Activated CD8-positive, alpha-beta memory T cell treated with anti-CD3 and anti-CD28 coated beads, Interleukin-2, amount 10 ng/mL, durations not matched to agents 7 days and 5 days (primary cell): ENCODE data around the gene ARID1A. TPM values are rescaled to one million over a fixed set of nuclear protein-coding genes. Genes with fewer than 3 reads are reported as not detected.

Experiments
- ATAC-seq: fragments of 150-1000 bp; cut with Tn5 transposase; one replicate; pipeline ENCODE4 v1.10.0; 2021; ENCODE audit warnings: moderate library complexity
- CTCF ChIA-PET: fragments of 350-600 bp; sonication (Branson Sonifier 250); formaldehyde crosslinking; loops from one replicate; lab custom pipeline; 2021; ENCODE audit warnings: antibody characterized with exemption; lab: Charles Lee
- DNase-seq: peaks from one replicate; pipeline ENCODE4 v3.0.0-alpha.2; 2020
- H3K27ac Mint-ChIP-seq: one replicate; pipeline ENCODE4 v1.8.0; 2021; ENCODE audit warnings: mild to moderate bottlenecking, mixed read lengths
- H3K27me3 Mint-ChIP-seq: one replicate; pipeline ENCODE4 v1.8.0; 2021; ENCODE audit warnings: mixed read lengths
- H3K36me3 Mint-ChIP-seq: one replicate; pipeline ENCODE4 v1.8.0; 2021; ENCODE audit warnings: mild to moderate bottlenecking, mixed read lengths
- H3K4me1 Mint-ChIP-seq: one replicate; pipeline ENCODE4 v1.8.0; 2021; ENCODE audit warnings: mixed read lengths
- H3K4me3 Mint-ChIP-seq: one replicate; pipeline ENCODE4 v1.8.0; 2021; ENCODE audit warnings: mild to moderate bottlenecking, moderate library complexity, mixed read lengths
- H3K9me3 Mint-ChIP-seq: one replicate; pipeline ENCODE4 v1.8.0; 2022; ENCODE audit warnings: low read depth, mixed read lengths
- total RNA-seq, 2 experiments: library from RNA; stranded (reverse); gene quantifications; one replicate each; pipeline ENCODE4 v1.2.3, GENCODE V29; 2021

The ARID1A gene
- total RNA-seq, 2 experiments from 2014 or later = 92.4 to 112 TPM

DNA sequence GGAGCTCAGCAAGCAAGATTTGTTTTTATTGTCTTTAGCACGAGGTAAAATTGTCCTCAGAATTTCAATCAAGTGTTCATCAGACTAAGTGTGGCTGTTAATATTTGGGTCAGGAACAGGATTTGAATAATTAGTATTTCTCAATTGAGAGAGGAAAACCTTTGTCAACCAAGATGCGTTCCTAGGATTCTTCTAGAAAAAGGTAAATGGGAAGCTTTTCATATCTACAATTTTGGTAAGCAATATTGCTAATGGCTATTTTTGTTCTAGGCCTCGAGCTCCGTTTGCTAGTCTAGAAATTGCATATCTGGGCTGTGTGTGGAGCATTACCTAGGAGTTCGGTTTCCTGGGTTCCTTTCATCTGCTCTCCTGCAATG lies 87.8 kb downstream of the ARID1A start:
- Mint-ChIP-seq H3K9me3 (no peaks in the 10 kb centered on the region), H3K4me1 (peaks cover 32% of the 10 kb centered on the region), H3K36me3 (peaks cover 32% of the 10 kb centered on the region), H3K27ac (no peak overlapping the region), H3K27me3 (peaks cover 2% of the 10 kb centered on the region), H3K4me3 (no peak overlapping the region)
- no peak for ATAC-seq
- no peak for DNase-seq
- CTCF ChIA-PET = interaction anchor here (8.8 kb wide), 1 partner anchor 181 kb away, joined by 272 read pairs; no protein-coding TSS in a partner anchor

- peaks cover 38% of the 10 kb centered on the region for H3K4me1 Mint-ChIP-seq
- ATAC-seq = no peak
- DNase-seq = no peak
- no peaks in the 10 kb centered on the region for H3K9me3 Mint-ChIP-seq
- no peak overlapping the region for H3K27ac Mint-ChIP-seq
- peaks cover 2% of the 10 kb centered on the region for H3K27me3 Mint-ChIP-seq
- CTCF ChIA-PET = interaction anchor here (1.0 to 8.8 kb wide), 4 partner anchors 86 to 192 kb away, joined by 3 to 272 read pairs (median 4); no protein-coding TSS in a partner anchor
- H3K36me3 Mint-ChIP-seq = peaks cover 27% of the 10 kb centered on the region
- no peak overlapping the region for H3K4me3 Mint-ChIP-seq
These were observed 88.4 kb downstream of the ARID1A start for GRCh38 chr1:26784023-26784871.

DNA sequence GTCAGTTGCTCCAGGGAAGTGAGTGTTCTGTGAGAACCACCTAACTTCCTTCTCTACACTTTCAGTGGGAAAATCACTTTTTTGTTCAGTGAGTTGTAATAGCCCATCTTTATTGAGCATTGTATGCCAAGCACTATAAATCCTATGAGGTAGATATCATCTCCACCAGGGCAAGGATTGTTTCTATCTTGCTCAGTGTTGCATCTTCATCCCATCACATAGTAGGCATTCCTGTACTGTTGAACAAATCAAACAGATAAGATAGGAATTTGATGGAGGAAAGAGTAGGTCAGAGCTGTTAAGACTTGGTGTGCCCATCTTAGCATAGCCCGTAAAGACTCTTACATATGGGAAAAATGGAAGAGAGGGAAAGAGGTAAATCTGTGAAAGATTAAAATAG lies 89.1 kb downstream of the ARID1A start:
- DNase-seq (no peak), ATAC-seq (no peak)
- H3K4me3 Mint-ChIP-seq = no peak overlapping the region
- H3K36me3 Mint-ChIP-seq = peaks cover 21% of the 10 kb centered on the region
- no peaks in the 10 kb centered on the region for H3K9me3 Mint-ChIP-seq
- peaks cover 45% of the 10 kb centered on the region for H3K4me1 Mint-ChIP-seq
- peaks cover 2% of the 10 kb centered on the region for H3K27me3 Mint-ChIP-seq
- CTCF ChIA-PET = interaction anchor here (1.0 to 8.8 kb wide), 7 partner anchors 45 to 192 kb away, joined by 3 to 272 read pairs (median 6); no protein-coding TSS in a partner anchor
- no peak overlapping the region for H3K27ac Mint-ChIP-seq

- ATAC-seq (no peak), DNase-seq (no peak)
- Mint-ChIP-seq H3K4me3 (peak overlapping the region; percentile 81), H3K4me1 (peaks cover 54% of the 10 kb centered on the region), H3K36me3 (peaks cover 21% of the 10 kb centered on the region), H3K27ac (peak overlapping the region; percentile 100), H3K27me3 (peaks cover 2% of the 10 kb centered on the region), H3K9me3 (no peaks in the 10 kb centered on the region)
- CTCF ChIA-PET = interaction anchor here (0.7 to 8.8 kb wide), 13 partner anchors 14 to 251 kb away, joined by 3 to 272 read pairs (median 4); no protein-coding TSS in a partner anchor
These were observed 90.0 kb downstream of the ARID1A start for GRCh38 chr1:26785611-26786436.

DNA sequence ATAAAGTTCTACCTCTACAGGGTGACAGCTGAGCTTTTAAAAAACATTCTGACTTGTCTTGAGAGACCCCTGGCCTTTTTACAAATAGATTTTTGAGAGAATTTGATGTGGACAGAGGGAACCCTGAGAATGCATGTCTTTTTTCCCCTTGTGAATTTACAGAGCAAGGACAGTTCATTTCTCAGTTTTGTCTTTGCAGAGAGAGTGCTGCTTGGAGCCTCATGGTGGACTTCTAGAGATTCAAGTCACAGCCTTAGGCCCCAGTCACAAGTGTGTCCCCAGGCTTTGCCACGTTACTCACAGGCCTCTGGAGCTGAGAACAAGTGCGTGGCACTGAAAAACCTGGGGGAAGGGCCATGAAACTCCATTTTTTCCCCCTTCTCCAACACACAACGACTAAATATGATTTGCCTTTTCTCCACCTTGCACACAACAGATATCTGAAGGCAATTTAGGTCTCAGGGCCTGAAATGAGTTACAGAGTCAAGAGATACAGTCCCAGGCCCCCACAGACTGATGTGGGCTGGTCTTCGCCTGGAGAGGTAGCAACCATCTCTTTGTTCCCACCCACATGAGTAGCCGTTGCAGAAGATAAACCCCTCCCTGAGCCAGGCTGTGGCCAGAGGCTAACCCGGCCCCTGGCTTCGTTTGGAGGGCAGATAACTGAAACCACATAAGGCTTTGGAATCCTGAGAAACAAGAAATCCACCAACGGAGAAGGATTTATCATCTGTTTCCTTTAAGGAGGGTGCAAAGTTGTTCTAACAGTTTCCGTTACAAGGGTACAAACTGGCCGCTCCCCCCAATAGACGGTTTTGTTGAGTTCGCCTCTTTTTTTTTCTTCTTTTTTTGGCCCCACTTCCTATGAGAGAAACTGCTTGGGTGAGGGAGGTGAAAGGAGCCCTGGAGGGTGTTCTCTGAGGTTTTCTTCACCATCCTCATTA lies 90.9 kb downstream of the ARID1A start:
- H3K4me1 Mint-ChIP-seq = peaks cover 63% of the 10 kb centered on the region
- ATAC-seq (peak; percentile 6), DNase-seq (peak; percentile 70)
- H3K4me3 Mint-ChIP-seq = peak overlapping the region; percentile 81
- peak overlapping the region; percentile 100 for H3K27ac Mint-ChIP-seq
- peaks cover 14% of the 10 kb centered on the region for H3K36me3 Mint-ChIP-seq
- CTCF ChIA-PET = interaction anchor here (1.0 to 8.8 kb wide), 21 partner anchors 13 to 287 kb away, joined by 3 to 272 read pairs (median 5); no protein-coding TSS in a partner anchor
- no peaks in the 10 kb centered on the region for H3K9me3 Mint-ChIP-seq
- peaks cover 2% of the 10 kb centered on the region for H3K27me3 Mint-ChIP-seq

GRCh38 chr1:26787381-26787705 lies 91.5 kb downstream of the ARID1A start:
- H3K27me3 Mint-ChIP-seq = peaks cover 2% of the 10 kb centered on the region
- peak overlapping the region; percentile 100 for H3K27ac Mint-ChIP-seq
- CTCF ChIA-PET = interaction anchor here (1.0 to 8.8 kb wide), 21 partner anchors 12 to 288 kb away, joined by 3 to 272 read pairs (median 18); no protein-coding TSS in a partner anchor
- peaks cover 65% of the 10 kb centered on the region for H3K4me1 Mint-ChIP-seq
- H3K4me3 Mint-ChIP-seq = peak overlapping the region; percentile 81
- DNase-seq (peak; percentile 95), ATAC-seq (peak; percentile 71)
- no peaks in the 10 kb centered on the region for H3K9me3 Mint-ChIP-seq
- peaks cover 11% of the 10 kb centered on the region for H3K36me3 Mint-ChIP-seq

GRCh38 chr1:26787706-26788514 lies 92.1 kb downstream of the ARID1A start, which contains the start of gene PIGV:
Gene PIGV, plus strand, starts transcription at chr1:26787950. Its CDS starts 2,866 bp downstream, at chr1:26790816.
- no peaks in the 10 kb centered on the region for H3K9me3 Mint-ChIP-seq
- CTCF ChIA-PET = interaction anchor here (0.5 to 8.8 kb wide), 37 partner anchors 11 to 288 kb away, joined by 3 to 272 read pairs (median 8); partner anchors contain the start of genes GPN2 and SFN
- H3K36me3 Mint-ChIP-seq = peaks cover 9% of the 10 kb centered on the region
- peak; percentile 74 for ATAC-seq
- peaks cover 2% of the 10 kb centered on the region for H3K27me3 Mint-ChIP-seq
- peak within 1 kb of the TSS; percentile 81 for H3K4me3 Mint-ChIP-seq
- peaks cover 70% of the 10 kb centered on the region for H3K4me1 Mint-ChIP-seq
- peak; percentile 93 for DNase-seq
- peak within 1 kb of the TSS; percentile 100 for H3K27ac Mint-ChIP-seq

DNA sequence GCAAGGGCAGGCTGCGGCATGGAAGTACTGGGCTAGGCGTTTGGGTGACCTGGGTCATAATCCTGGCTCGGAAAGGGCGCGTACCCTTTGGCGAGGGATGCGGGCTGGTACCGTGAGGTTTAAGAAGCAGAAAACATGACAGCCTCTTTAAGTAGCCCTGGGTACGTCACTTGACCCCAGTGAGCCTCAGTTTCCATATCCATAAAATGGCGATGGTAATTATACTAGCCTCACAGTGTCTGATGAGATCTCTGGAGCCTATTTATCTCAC lies 92.6 kb downstream of the ARID1A start:
- peaks cover 7% of the 10 kb centered on the region for H3K36me3 Mint-ChIP-seq
- peaks cover 72% of the 10 kb centered on the region for H3K4me1 Mint-ChIP-seq
- DNase-seq (no peak), ATAC-seq (no peak)
- peaks cover 2% of the 10 kb centered on the region for H3K27me3 Mint-ChIP-seq
- H3K9me3 Mint-ChIP-seq = no peaks in the 10 kb centered on the region
- peak overlapping the region; percentile 100 for H3K27ac Mint-ChIP-seq
- CTCF ChIA-PET = interaction anchor here (0.5 to 8.8 kb wide), 45 partner anchors 10 to 289 kb away, joined by 3 to 272 read pairs (median 7); partner anchors contain the start of genes GPN2 and SFN
- peak overlapping the region; percentile 81 for H3K4me3 Mint-ChIP-seq

- no peaks in the 10 kb centered on the region for H3K9me3 Mint-ChIP-seq
- DNase-seq (peak; percentile 93), ATAC-seq (no peak)
- CTCF ChIA-PET = interaction anchor here (0.5 to 8.8 kb wide), 51 partner anchors 10 to 289 kb away, joined by 3 to 272 read pairs (median 6); partner anchors contain the start of genes GPN2, SFN and ZDHHC18
- peaks cover 72% of the 10 kb centered on the region for H3K4me1 Mint-ChIP-seq
- peaks cover 2% of the 10 kb centered on the region for H3K27me3 Mint-ChIP-seq
- peak overlapping the region; percentile 100 for H3K27ac Mint-ChIP-seq
- H3K36me3 Mint-ChIP-seq = peaks cover 8% of the 10 kb centered on the region
- H3K4me3 Mint-ChIP-seq = peak overlapping the region; percentile 81
These were observed 93.2 kb downstream of the ARID1A start for GRCh38 chr1:26788836-26789611.

DNA sequence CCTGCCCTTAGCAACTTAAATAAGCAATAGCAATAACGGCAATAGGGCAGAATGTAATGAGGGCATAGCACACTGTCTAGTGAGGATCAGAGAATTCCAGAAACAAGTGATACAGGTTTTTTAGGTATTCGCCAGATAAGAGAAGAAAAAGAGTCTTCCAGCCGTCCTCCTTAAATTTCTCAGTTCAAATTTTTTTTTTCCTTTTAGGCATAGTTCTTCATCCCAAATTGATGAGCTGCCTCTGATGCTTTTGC lies 93.7 kb downstream of the ARID1A start:
- H3K36me3 Mint-ChIP-seq = peaks cover 13% of the 10 kb centered on the region
- no peaks in the 10 kb centered on the region for H3K9me3 Mint-ChIP-seq
- H3K27ac Mint-ChIP-seq = peak overlapping the region; percentile 100
- peaks cover 71% of the 10 kb centered on the region for H3K4me1 Mint-ChIP-seq
- DNase-seq = no peak
- CTCF ChIA-PET = interaction anchor here (0.9 to 8.8 kb wide), 32 partner anchors 10 to 290 kb away, joined by 3 to 272 read pairs (median 9); partner anchors contain the start of genes GPN2 and ZDHHC18
- peak overlapping the region; percentile 81 for H3K4me3 Mint-ChIP-seq
- peaks cover 2% of the 10 kb centered on the region for H3K27me3 Mint-ChIP-seq
- ATAC-seq = no peak

DNA sequence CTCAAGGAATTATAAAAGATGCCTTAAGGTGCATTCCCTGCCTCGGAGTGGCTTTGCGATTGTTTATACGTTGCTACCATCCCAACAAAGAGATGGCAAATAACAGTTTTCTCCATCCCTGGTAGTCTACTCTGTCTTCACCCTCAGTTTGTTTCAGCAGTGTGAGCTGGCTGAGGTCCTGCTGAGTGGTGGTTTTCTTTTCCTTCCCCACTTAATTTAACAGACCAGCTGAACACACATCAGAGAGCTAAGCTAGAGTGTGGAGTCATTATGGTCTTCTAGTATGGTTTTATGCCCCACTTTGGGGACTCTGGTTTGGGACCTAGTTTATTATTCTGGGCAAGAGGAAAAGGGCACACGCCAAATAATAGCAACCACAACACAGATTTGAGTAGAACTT lies 94.1 kb downstream of the ARID1A start:
- H3K4me3 Mint-ChIP-seq = peak overlapping the region; percentile 81
- H3K27ac Mint-ChIP-seq = peak overlapping the region; percentile 100
- ATAC-seq = no peak

More for the DNA sequence above, 94.1 kb downstream of the ARID1A start:
- H3K36me3 Mint-ChIP-seq = peaks cover 14% of the 10 kb centered on the region
- H3K27me3 Mint-ChIP-seq = peaks cover 1% of the 10 kb centered on the region
- no peak for DNase-seq
- CTCF ChIA-PET = interaction anchor here (0.6 to 8.8 kb wide), 33 partner anchors 9 to 290 kb away, joined by 3 to 272 read pairs (median 9); partner anchors contain the start of genes GPN2 and ZDHHC18
- H3K4me1 Mint-ChIP-seq = peaks cover 68% of the 10 kb centered on the region
- H3K9me3 Mint-ChIP-seq = no peaks in the 10 kb centered on the region
